GM12878 (cell line): ENCODE data around the gene KICS2. TPM values are rescaled to one million over a fixed set of nuclear protein-coding genes. Genes with fewer than 3 reads are reported as not detected.

Source experiments
- ATAC-seq: fragments of 200-7000 bp; cut with Tn5 transposase; 3 replicates; pipeline ENCODE4 v1.9.1; 2020; ENCODE audit warnings: mild to moderate bottlenecking, moderate library complexity
- BruUV-seq: library from RNA; stranded (reverse); fragments of 400-500 nt; replicated peaks from 2 replicates; lab custom pipeline; 2021; lab: Mats Ljungman, UMichigan
- CTCF ChIA-PET: fragments of 300-600 bp; sonication (Branson Sonifier 250); formaldehyde crosslinking; extraction: SDS; loops from one replicate; lab custom pipeline; 2021; ENCODE audit warnings: inconsistent platforms; lab: Yijun Ruan, JAX
- POLR2A ChIA-PET: fragments of 350-600 bp; formaldehyde crosslinking; extraction: SDS; loops from one replicate; lab custom pipeline; 2021; ENCODE audit warnings: inconsistent platforms; lab: Charles Lee
- RAD21 ChIA-PET: fragments of 300-600 bp; sonication (Branson Sonifier 250); formaldehyde crosslinking; loops from one replicate; lab custom pipeline; 2023; ENCODE audit warnings: antibody characterized with exemption; ENCODE audit not compliant: unreplicated experiment; lab: Charles Lee
- SMC1A ChIA-PET: fragments of 300-600 bp; sonication (Branson Sonifier 250); formaldehyde crosslinking; loops from one replicate; lab custom pipeline; 2023; ENCODE audit not compliant: unreplicated experiment, uncharacterized antibody; lab: Charles Lee
- DNase-seq: peaks from one replicate; pipeline ENCODE4 v3.0.0-alpha.2; 2011; ENCODE audit warnings: low read depth, low spot score
- FAIRE-seq: peaks from 3 replicates; lab custom pipeline; 2011; peaks lifted over from hg19 to GRCh38; lab: Jason Lieb, UNC
- H2AFZ ChIP-seq: 2 replicates; pipeline ENCODE4 v1.6.0; 2011; ENCODE audit warnings: low read depth, low read length, control low read depth; ENCODE audit not compliant: control insufficient read depth
- H3K27ac ChIP-seq: 2 replicates; pipeline ENCODE4 v1.5.1; 2011; ENCODE audit warnings: control low read depth; ENCODE audit not compliant: control insufficient read depth, insufficient read depth
- H3K27me3 ChIP-seq, 2 experiments: replicated peaks in 1 of 2; 2 replicates each; pipeline versions ENCODE4 v1.6.0 to v1.6.1; 2011; ENCODE audit warnings: low read length in 1 of 2; ENCODE audit not compliant: control insufficient read depth in 2 of 2, insufficient read depth in 2 of 2
- H3K36me3 ChIP-seq, 2 experiments: 2 replicates each; pipeline ENCODE4 v1.5.1; 2011; ENCODE audit warnings: low read length in 1 of 2; ENCODE audit not compliant: control insufficient read depth in 2 of 2, insufficient read depth in 2 of 2
- H3K4me1 ChIP-seq: 2 replicates; pipeline ENCODE4 v1.6.1; 2011; ENCODE audit warnings: mild to moderate bottlenecking, low read length, moderate library complexity, mixed read lengths; ENCODE audit not compliant: control insufficient read depth, insufficient read depth
- H3K4me2 ChIP-seq: 2 replicates; pipeline ENCODE4 v1.6.0; 2011; ENCODE audit warnings: control low read depth; ENCODE audit not compliant: control insufficient read depth, insufficient read depth
- H3K4me3 ChIP-seq: fragments of 200-600 bp; sonication (generic); 2 replicates; pipeline ENCODE4 v1.5.1; 2016
- H3K79me2 ChIP-seq: 2 replicates; pipeline ENCODE4 v1.6.0; 2011; ENCODE audit warnings: low read length; ENCODE audit not compliant: control insufficient read depth, insufficient read depth
- H3K9ac ChIP-seq: 2 replicates; pipeline ENCODE4 v1.8.0; 2011; ENCODE audit warnings: low read length, control low read depth, mixed read lengths; ENCODE audit not compliant: control insufficient read depth, insufficient read depth
- H3K9me3 ChIP-seq: replicated peaks from 3 replicates; pipeline ENCODE4 v1.5.1; 2011; ENCODE audit warnings: mild to moderate bottlenecking, low read length; ENCODE audit not compliant: control insufficient read depth, insufficient read depth
- H4K20me1 ChIP-seq: 2 replicates; pipeline ENCODE4 v1.6.0; 2011; ENCODE audit not compliant: control insufficient read depth, insufficient read depth
- BCLAF1 ChIP-seq: fragments of 450-650 bp; IDR thresholded peaks from 2 replicates; pipeline ENCODE4 v1.6.1; 2017; ENCODE audit warnings: antibody characterized with exemption, mild to moderate bottlenecking, moderate library complexity
- NKRF ChIP-seq: fragments of 450-650 bp; conservative IDR thresholded peaks from 2 replicates; pipeline ENCODE4 v1.6.1; 2017; ENCODE audit warnings: mild to moderate bottlenecking, moderate library complexity
- NR2C2 ChIP-seq: IDR thresholded peaks from 2 replicates; pipeline ENCODE4 v1.6.1; 2011; ENCODE audit warnings: borderline replicate concordance, low read depth; ENCODE audit not compliant: control insufficient read depth, insufficient read length
- RAD51 ChIP-seq: fragments of 450-650 bp; IDR thresholded peaks from 2 replicates; pipeline ENCODE4 v1.6.1; 2016; ENCODE audit warnings: moderate library complexity, mild to moderate bottlenecking, inconsistent platforms
- SPI1 ChIP-seq: IDR thresholded peaks from 2 replicates; pipeline ENCODE4 v1.6.1; 2011; ENCODE audit warnings: low read depth, mild to moderate bottlenecking, low read length, moderate library complexity, borderline replicate concordance; ENCODE audit not compliant: insufficient read depth
- WGBS: methylation state at CpG from one replicate; pipeline ENCODE4 v1.1.6; 2016; ENCODE audit warnings: low lambda C conversion rate; ENCODE audit not compliant: insufficient replicate concordance, insufficient coverage; ENCODE audit errors: missing lambda C conversion rate; 5-methylcytosine and 5-hydroxymethylcytosine counted together
- in situ Hi-C: fragments of 300-500 bp; cut with MboI; formaldehyde crosslinking; loops from 9 replicates; pipeline ENCODE4 v1.14.3; 2018; ENCODE audit warnings: mixed read lengths
- intact Hi-C: fragments of 100-400 bp; cut with micrococcal nuclease; formaldehyde crosslinking; loops from one replicate; pipeline ENCODE4 v1.14.2; 2022; ENCODE audit not compliant: unreplicated experiment
- polyA plus RNA-seq, 11 experiments: library from polyadenylated mRNA; depleted of rRNA in 4 of 11; unstranded in 6 of 11; stranded (reverse) in 5 of 11; fragments of >200 nt; fragmentation: Nextera tagmentation in 4 of 11; fragmentation: Illumina TruSeq in 1 of 11; extraction: Ambion mirVana in 4 of 11; extraction: Trizol in 1 of 11; gene quantifications; 1 replicate in 1 of 11; 2 replicates in 10 of 11; pipeline versions ENCODE4 v1.2.1 to v1.2.3, GENCODE V29; 2011 to 2016; ENCODE audit warnings: inconsistent platforms in 2 of 11, missing spikeins in 2 of 11, low read depth in 1 of 11
- total RNA-seq, 4 experiments: library from RNA; depleted of rRNA in 3 of 4; stranded (reverse); fragments of >200 nt in 3 of 4; fragmentation: Illumina TruSeq in 1 of 4; extraction: Trizol in 1 of 4; gene quantifications; 2 replicates each; pipeline versions ENCODE4 v1.2.1 to v1.2.3, GENCODE V29; 2013 to 2021

Gene KICS2
- total and polyA plus RNA-seq, 10 of the 15 experiments (the other 5 are each of a cell fraction or from before 2014, with no cell fraction given) = 3.9 to 13.1 (median 9.5) TPM

DNA sequence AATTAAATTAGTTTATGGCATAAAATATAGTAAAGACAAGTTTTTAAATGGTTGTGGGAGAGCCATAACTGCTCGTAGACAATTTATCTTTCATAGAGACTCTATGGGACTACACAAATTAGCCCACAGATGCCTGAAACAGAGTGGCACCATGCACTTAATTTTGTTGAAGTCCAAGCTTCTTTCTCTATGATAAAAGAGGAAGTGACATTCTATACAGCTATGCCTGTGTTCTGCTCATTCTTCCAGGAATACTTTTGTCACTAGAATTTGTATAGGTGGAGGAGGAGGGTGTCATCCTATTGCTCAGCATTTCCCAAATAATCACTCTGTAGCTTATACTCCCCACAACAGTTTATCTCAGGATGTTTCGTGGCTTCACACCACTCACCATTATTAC is 43.7 kb upstream of the KICS2 start:
- H3K79me2 ChIP-seq = no peaks in the 10 kb centered on the region
- BruUV-seq = no TSS peak
- DNase-seq (no peak), FAIRE-seq (no peak), ATAC-seq (peak; percentile 56)
- H3K36me3 ChIP-seq = no peaks in the 10 kb centered on the region
- ChIA-PET SMC1A (interaction anchor here (1.3 kb wide), 1 partner anchor 9 kb away, joined by 3 read pairs; no protein-coding TSS in a partner anchor), CTCF (interaction anchor here (1.2 kb wide), 1 partner anchor 9 kb away, joined by 6 read pairs; no protein-coding TSS in a partner anchor), POLR2A (no interaction called here), RAD21 (interaction anchor here (0.7 kb wide), 1 partner anchor 9 kb away, joined by 3 read pairs; no protein-coding TSS in a partner anchor)
- no peak overlapping the region for H3K9ac ChIP-seq
- H3K4me3 ChIP-seq = no peak overlapping the region
- H3K27ac ChIP-seq = no peak overlapping the region
- H2AFZ ChIP-seq = no peak overlapping the region
- intact Hi-C loops = no loop called here
- 13% methylated on average over 2 of the region's 2 CpGs for WGBS
- in situ Hi-C loops = loop anchor here (10.0 to 25.0 kb wide), 3 partner anchors 601 to 1154 kb away; partner anchors contain the start of gene DPY19L2
- H3K4me1 ChIP-seq = no peaks in the 10 kb centered on the region
- H4K20me1 ChIP-seq = no peaks in the 10 kb centered on the region
- no peak overlapping the region for H3K4me2 ChIP-seq
- TF ChIP-seq RAD51 (no peak), BCLAF1 (no peak), SPI1 (peak; percentile 89), NKRF (no peak), NR2C2 (no peak)
- no peaks in the 10 kb centered on the region for H3K27me3 ChIP-seq
- no peaks in the 10 kb centered on the region for H3K9me3 ChIP-seq
